AG08396 (cell line): ENCODE measurements around the gene CCDC13.

Source experiments
- DNase-seq: peaks from one replicate; pipeline ENCODE4 v3.0.0; 2012; ENCODE audit warnings: low spot score, mixed read lengths

Gene CCDC13

GRCh38 chr3:42733501-42734262 lies 39.4 kb downstream of the CCDC13 start:
- DNase-seq, result no peak

- DNase-seq, result no peak
Observed at GRCh38 chr3:42732829-42733459, 40.1 kb downstream of the CCDC13 start.

- no peak for DNase-seq
Observed at GRCh38 chr3:42732196-42732828, 40.7 kb downstream of the CCDC13 start.

GRCh38 chr3:42731476-42732195 lies 41.4 kb downstream of the CCDC13 start:
- no peak for DNase-seq

GRCh38 chr3:42730706-42731420 lies 42.2 kb downstream of the CCDC13 start:
- no peak for DNase-seq

GRCh38 chr3:42730294-42730693 lies 42.8 kb downstream of the CCDC13 start:
- DNase-seq, result no peak

GRCh38 chr3:42729404-42730145 lies 43.5 kb downstream of the CCDC13 start:
- no peak for DNase-seq

GRCh38 chr3:42728668-42729364 lies 44.2 kb downstream of the CCDC13 start:
- no peak for DNase-seq

- DNase-seq, result no peak
Observed at GRCh38 chr3:42728056-42728455, 45.0 kb downstream of the CCDC13 start.

- DNase-seq, result no peak
Observed at GRCh38 chr3:42725454-42725853, 47.6 kb downstream of the CCDC13 start.

GRCh38 chr3:42723219-42723618 lies 49.8 kb downstream of the CCDC13 start:
- DNase-seq, result no peak
